Measurements from ENCODE around the gene OVOL2. TPM values are rescaled to one million over a fixed set of nuclear protein-coding genes. Genes with fewer than 3 reads are reported as not detected.

Gene OVOL2
- total RNA-seq, 1 donor from 2014 or later: 0.23 TPM

GRCh38 chr20:18056174-18057100 lies 1.3 kb downstream of the OVOL2 start:
- no peak for DNase-seq (ENCODE audit: low read depth)
- peak overlapping the region; percentile 43 for H3K4me3 ChIP-seq (ENCODE audit: low read depth, low read length)

GRCh38 chr20:18055261-18055660 lies 2.5 kb downstream of the OVOL2 start:
- DNase-seq (ENCODE audit: low read depth): no peak
- no peak for TF ChIP-seq CTCF (conservative IDR thresholded peaks at IDR 0.05; ENCODE audit: low read depth, low read length)
- no peak overlapping the region for H3K4me3 ChIP-seq (ENCODE audit: low read depth, low read length)

More at GRCh38 chr20:18056174-18057100, 1.3 kb downstream of the OVOL2 start:
- no peak for TF ChIP-seq CTCF (conservative IDR thresholded peaks at IDR 0.05; ENCODE audit: low read depth, low read length)

- no peak overlapping the region for H3K4me3 ChIP-seq (ENCODE audit: low read depth, low read length)
- no peak for DNase-seq (ENCODE audit: low read depth)
- no peak for TF ChIP-seq CTCF (conservative IDR thresholded peaks at IDR 0.05; ENCODE audit: low read depth, low read length)
Measured at GRCh38 chr20:18052856-18053255, 4.9 kb downstream of the OVOL2 start.

- no peak for DNase-seq (ENCODE audit: low read depth)
- no peak overlapping the region for H3K4me3 ChIP-seq (ENCODE audit: low read depth, low read length)
- TF ChIP-seq CTCF (conservative IDR thresholded peaks at IDR 0.05; ENCODE audit: low read depth, low read length): no peak
Measured at GRCh38 chr20:18050628-18051027, 7.1 kb downstream of the OVOL2 start.

GRCh38 chr20:18048176-18048575 lies 9.5 kb downstream of the OVOL2 start:
- H3K4me3 ChIP-seq (ENCODE audit: low read depth, low read length): no peak overlapping the region
- DNase-seq (ENCODE audit: low read depth): no peak
- no peak for TF ChIP-seq CTCF (conservative IDR thresholded peaks at IDR 0.05; ENCODE audit: low read depth, low read length)

GRCh38 chr20:18046535-18046934 lies 11.2 kb downstream of the OVOL2 start:
- TF ChIP-seq CTCF (conservative IDR thresholded peaks at IDR 0.05; ENCODE audit: low read depth, low read length): no peak
- H3K4me3 ChIP-seq (ENCODE audit: low read depth, low read length): no peak overlapping the region
- no peak for DNase-seq (ENCODE audit: low read depth)

- TF ChIP-seq CTCF (conservative IDR thresholded peaks at IDR 0.05; ENCODE audit: low read depth, low read length): no peak
- H3K4me3 ChIP-seq (ENCODE audit: low read depth, low read length): no peak overlapping the region
- DNase-seq (ENCODE audit: low read depth): no peak
Measured at GRCh38 chr20:18042229-18042628, 15.5 kb downstream of the OVOL2 start.

All from epithelial cell of proximal tubule (primary cell).